PFSK-1 (cell line): Measurements from ENCODE around the gene CDKN2AIP.

Experiments
- FOXP2 ChIP-seq: optimal IDR thresholded peaks from 2 replicates; pipeline ENCODE3; 2011; ENCODE audit warnings: borderline replicate concordance, control low read depth, inconsistent platforms; ENCODE audit not compliant: insufficient read depth; ENCODE audit errors: extremely low read length, extremely low read depth
- POLR2AphosphoS5 ChIP-seq: IDR thresholded peaks from 2 replicates; pipeline ENCODE4 v1.6.1; 2012; ENCODE audit warnings: low read depth, mild to moderate bottlenecking, control low read depth, low read length, moderate library complexity
- REST ChIP-seq, 2 experiments: IDR thresholded peaks; 2 replicates each; pipeline versions ENCODE4 v1.6.1 to v1.8.0; 2011 to 2012; ENCODE audit warnings: low read depth in 2 of 2, low read length in 2 of 2, control low read depth in 1 of 2, inconsistent platforms in 1 of 2, mild to moderate bottlenecking in 1 of 2, moderate library complexity in 1 of 2; ENCODE audit not compliant: insufficient read depth in 1 of 2
- SIN3A ChIP-seq: IDR thresholded peaks from 2 replicates; pipeline ENCODE4 v1.6.1; 2012; ENCODE audit warnings: mild to moderate bottlenecking, low read length, moderate library complexity, borderline replicate concordance; ENCODE audit not compliant: insufficient read depth
- TAF1 ChIP-seq: IDR thresholded peaks from 2 replicates; pipeline ENCODE4 v1.6.1; 2012; ENCODE audit warnings: low read length, control low read depth, borderline replicate concordance; ENCODE audit not compliant: insufficient read depth

CDKN2AIP gene

GRCh38 chr4:183413234-183414200 lies 30.9 kb upstream of the CDKN2AIP start:
- TF ChIP-seq TAF1 (no peak), REST (IDR thresholded peaks at IDR 0.05; ENCODE audit: insufficient read depth in 1 of 2, low read depth in 2 of 2, low read length in 2 of 2) (no peak), POLR2AphosphoS5 (no peak), SIN3A (no peak), FOXP2 (no peak)

GRCh38 chr4:183416879-183417755 lies 27.3 kb upstream of the CDKN2AIP start:
- TF ChIP-seq TAF1, result no peak
- TF ChIP-seq POLR2AphosphoS5, result no peak
- TF ChIP-seq FOXP2, result no peak
- no peak for TF ChIP-seq REST (IDR thresholded peaks at IDR 0.05; ENCODE audit: insufficient read depth in 1 of 2, low read depth in 2 of 2, low read length in 2 of 2)
- TF ChIP-seq SIN3A, result no peak

DNA sequence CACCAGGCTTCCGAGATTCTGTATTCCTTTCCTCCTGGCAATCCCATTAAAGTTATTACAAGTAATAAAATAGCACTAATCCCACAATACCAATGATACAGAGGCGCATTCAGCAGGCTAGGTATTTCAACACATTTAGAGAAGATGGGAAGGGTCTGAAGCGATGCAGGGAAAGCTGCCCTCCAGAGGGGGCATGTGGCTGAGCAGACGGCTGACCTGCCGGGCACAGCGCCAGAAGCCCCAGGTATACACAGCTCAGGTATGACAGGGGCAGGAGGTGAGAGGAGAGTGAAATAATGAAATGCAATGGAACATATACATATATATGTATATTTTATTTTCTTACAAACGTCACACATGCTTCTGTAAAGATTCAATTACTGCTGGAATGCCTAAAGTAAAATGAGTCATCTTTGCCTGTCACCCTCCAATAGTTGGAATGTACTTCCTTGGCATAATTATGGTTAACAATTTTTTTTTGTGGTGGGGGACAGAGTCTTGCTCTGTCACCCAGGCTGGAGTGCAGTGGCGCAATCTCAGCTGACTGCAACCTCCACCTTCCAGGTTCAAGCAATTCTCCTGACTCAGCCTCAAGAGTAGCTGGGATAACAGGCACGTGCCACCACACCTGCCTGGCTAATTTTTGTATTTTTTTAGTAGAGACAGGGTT lies 21.3 kb upstream of the CDKN2AIP start:
- TF ChIP-seq TAF1 (no peak), SIN3A (no peak), REST (IDR thresholded peaks at IDR 0.05; ENCODE audit: insufficient read depth in 1 of 2, low read depth in 2 of 2, low read length in 2 of 2) (no peak), POLR2AphosphoS5 (no peak), FOXP2 (no peak)

DNA sequence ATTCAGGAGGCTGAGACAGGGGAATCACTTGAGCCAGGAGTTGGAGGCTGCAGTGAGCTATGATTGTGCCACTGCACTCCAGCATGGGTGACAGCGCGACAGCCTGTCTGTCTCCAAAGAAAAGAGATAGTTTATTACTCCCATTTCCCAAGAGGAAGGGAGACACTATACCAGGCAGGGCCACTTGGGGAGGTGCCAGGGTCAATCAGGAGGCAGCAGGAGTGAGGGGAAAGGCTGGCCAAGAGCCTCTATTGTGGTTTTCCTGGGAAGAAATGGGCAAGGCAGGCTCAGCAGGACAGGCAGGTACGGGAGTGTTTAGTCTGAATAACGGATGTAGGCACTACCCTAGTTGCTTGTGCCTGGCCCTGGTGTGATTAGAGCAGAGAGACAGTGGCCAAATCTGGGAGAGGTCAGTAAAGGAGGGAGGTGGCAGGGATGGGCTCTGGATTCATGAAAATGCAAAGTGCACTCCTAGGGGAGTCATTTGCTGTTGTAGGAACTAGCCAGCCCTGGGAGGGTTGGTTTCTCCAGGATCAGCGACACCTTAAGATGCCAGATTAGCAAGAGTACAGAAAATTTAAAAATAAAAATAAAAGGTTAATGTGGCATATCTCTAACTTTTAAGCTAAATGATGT lies 20.2 kb upstream of the CDKN2AIP start:
- TF ChIP-seq POLR2AphosphoS5 (no peak), SIN3A (no peak), FOXP2 (no peak), TAF1 (no peak), REST (IDR thresholded peaks at IDR 0.05; ENCODE audit: insufficient read depth in 1 of 2, low read depth in 2 of 2, low read length in 2 of 2) (no peak)
